HepG2 (cell line): ENCODE data around the gene LYZL6. TPM values are rescaled to one million over a fixed set of nuclear protein-coding genes. Genes with fewer than 3 reads are reported as not detected.

Experiments used
- BRD4 ChIP-seq: sonication (generic); formaldehyde crosslinking; IDR thresholded peaks from 2 replicates; pipeline ENCODE4 v1.4.0; 2020; ENCODE audit warnings: missing genetic modification reagents
- CBX2 ChIP-seq, 2 experiments: fragments of 200-600 bp in 1 of 2; sonication (generic); formaldehyde crosslinking in 1 of 2; IDR thresholded peaks; 2 replicates each; pipeline versions ENCODE4 v1.7.0 to v1.8.1; 2018 to 2022; ENCODE audit warnings: low read depth in 2 of 2, low read length in 1 of 2, mild to moderate bottlenecking in 1 of 2, missing genetic modification reagents in 1 of 2
- ERF ChIP-seq: IDR thresholded peaks from 2 replicates; pipeline ENCODE4 v1.6.1; 2018; ENCODE audit warnings: missing biosample characterization, missing genetic modification reagents
- FIP1L1 ChIP-seq: fragments of 200-400 bp; formaldehyde crosslinking; IDR thresholded peaks from 2 replicates; pipeline ENCODE4 v1.6.1; 2018; ENCODE audit warnings: low read depth, mild to moderate bottlenecking, low read length, moderate library complexity, borderline replicate concordance; ENCODE audit not compliant: insufficient read depth
- MIXL1 ChIP-seq: IDR thresholded peaks from 2 replicates; pipeline ENCODE4 v1.6.1; 2016
- PAXIP1 ChIP-seq: sonication (generic); formaldehyde crosslinking; conservative IDR thresholded peaks from 2 replicates; pipeline ENCODE4 v1.4.0; 2020; ENCODE audit warnings: mild to moderate bottlenecking, missing genetic modification reagents, moderate library complexity
- RAD21 ChIP-seq: fragments of 450-650 bp; formaldehyde crosslinking; IDR thresholded peaks from 2 replicates; pipeline ENCODE4 v1.5.0; 2020; ENCODE audit warnings: mild to moderate bottlenecking
- SNRNP70 ChIP-seq: fragments of 200-400 bp; formaldehyde crosslinking; IDR thresholded peaks from 2 replicates; pipeline ENCODE4 v1.6.1; 2017; ENCODE audit warnings: mild to moderate bottlenecking, low read depth, low read length, moderate library complexity
- SOX6 ChIP-seq, 2 experiments: fragments of 450-650 bp in 1 of 2; sonication (generic) in 1 of 2; formaldehyde crosslinking in 1 of 2; IDR thresholded peaks; 2 replicates each; pipeline versions ENCODE4 v1.4.0 to v1.6.1; 2017 to 2020; ENCODE audit warnings: antibody characterized with exemption in 1 of 2, mild to moderate bottlenecking in 1 of 2, missing genetic modification reagents in 1 of 2
- TBX2 ChIP-seq: sonication (generic); formaldehyde crosslinking; IDR thresholded peaks from 2 replicates; pipeline ENCODE4 v1.5.0; 2020; ENCODE audit warnings: missing genetic modification reagents, mild to moderate bottlenecking, borderline replicate concordance
- YEATS2 ChIP-seq: sonication (generic); formaldehyde crosslinking; IDR thresholded peaks from 2 replicates; pipeline ENCODE4 v1.4.0; 2020; ENCODE audit warnings: missing genetic modification reagents, borderline replicate concordance
- ZNF121 ChIP-seq: sonication (generic); formaldehyde crosslinking; IDR thresholded peaks from 2 replicates; pipeline ENCODE4 v1.5.0; 2020; ENCODE audit warnings: mild to moderate bottlenecking, missing genetic modification reagents
- ZNF256 ChIP-seq: sonication (generic); formaldehyde crosslinking; conservative IDR thresholded peaks from 2 replicates; pipeline ENCODE4 v1.4.0; 2020; ENCODE audit warnings: missing genetic modification reagents
- ZNF784 ChIP-seq: sonication (generic); formaldehyde crosslinking; IDR thresholded peaks from 2 replicates; pipeline ENCODE4 v1.5.1; 2020; ENCODE audit warnings: missing genetic modification reagents, mild to moderate bottlenecking, borderline replicate concordance
- ZSCAN29 ChIP-seq: sonication (generic); formaldehyde crosslinking; conservative IDR thresholded peaks from 2 replicates; pipeline ENCODE4 v1.4.0; 2020; ENCODE audit warnings: mild to moderate bottlenecking, missing genetic modification reagents
- ZSCAN9 ChIP-seq: IDR thresholded peaks from 2 replicates; pipeline ENCODE4 v1.6.1; 2016; ENCODE audit warnings: borderline replicate concordance
- polyA plus RNA-seq, 8 experiments: library from polyadenylated mRNA; depleted of rRNA in 3 of 8; stranded (reverse) in 7 of 8; unstranded in 1 of 8; fragments of >200 nt; fragmentation: Illumina TruSeq in 4 of 8; extraction: Trizol in 4 of 8; gene quantifications; 2 replicates each; pipeline versions ENCODE4 v1.2.1 to v1.2.3, GENCODE V29; 2011 to 2016; ENCODE audit warnings: low read depth in 4 of 8, missing spikeins in 1 of 8, mixed read lengths in 1 of 8; ENCODE audit not compliant: insufficient read depth in 1 of 8
- total RNA-seq, 5 experiments: library from RNA; depleted of rRNA; stranded (reverse); fragments of >200 nt; fragmentation: Illumina TruSeq; extraction: Trizol; gene quantifications; 2 replicates each; pipeline ENCODE4 v1.2.3, GENCODE V29; 2016; ENCODE audit warnings: low read depth in 1 of 5
- TF ChIP-seq, protein P1 (sequence below): IDR thresholded peaks from 2 replicates; pipeline ENCODE4 v1.6.1; 2018; ENCODE audit warnings: missing genetic modification reagents
- TF ChIP-seq, protein P2 (sequence below): sonication (generic); formaldehyde crosslinking; IDR thresholded peaks from 2 replicates; pipeline ENCODE4 v1.5.1; 2020; ENCODE audit warnings: missing genetic modification reagents, mild to moderate bottlenecking, borderline replicate concordance
- TF ChIP-seq, protein P3 (sequence below): sonication (generic); formaldehyde crosslinking; IDR thresholded peaks from 2 replicates; pipeline ENCODE4 v1.5.1; 2020; ENCODE audit warnings: mild to moderate bottlenecking, moderate library complexity, missing genetic modification reagents

Gene LYZL6
- total and polyA plus RNA-seq, 2 of the 13 experiments (the other 11 are each of a cell fraction or from before 2014, with no cell fraction given), result not detected

DNA sequence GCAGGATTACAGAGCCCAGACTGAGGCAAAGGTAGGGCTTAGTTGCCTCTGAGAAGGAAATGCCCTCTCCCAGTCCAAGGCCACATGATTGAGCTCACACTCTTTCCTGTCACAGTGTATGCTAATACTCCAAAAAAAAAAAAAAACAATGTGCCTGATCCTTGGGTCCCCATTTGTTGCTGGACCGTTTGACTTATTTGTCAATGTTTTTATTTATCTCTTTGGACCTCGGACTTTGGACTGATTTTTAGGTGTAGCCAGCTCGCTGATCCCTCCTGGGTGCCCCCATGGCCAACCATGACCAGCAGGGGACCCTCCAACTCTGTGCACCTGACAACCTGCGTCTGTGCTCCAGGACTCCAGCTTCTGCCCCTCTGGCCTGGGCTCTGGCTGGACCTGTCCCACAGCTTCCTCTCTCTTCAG lies 38.4 kb upstream of the LYZL6 start (continued):
- TF ChIP-seq TBX2 (CRISPR knock-in tag) (peak; percentile 37; the same call in 1 of the 2 replicates), BRD4 (CRISPR knock-in tag) (no peak), FIP1L1 (no peak), MIXL1 (CRISPR knock-in tag) (peak; percentile 78), PAXIP1 (peak; percentile 71), ZSCAN29 (CRISPR knock-in tag) (no peak), ZNF121 (CRISPR knock-in tag) (0 out of 2 replicates have a peak, but pooled peaks have one; percentile 20), ZNF256 (CRISPR knock-in tag) (no peak), ERF (peak; percentile 33; the same call in 1 of the 2 replicates), ZSCAN9 (0 out of 2 replicates have a peak, but pooled peaks have one; percentile 39), ZNF784 (CRISPR knock-in tag) (no peak), YEATS2 (peak; percentile 13; the same call in 1 of the 2 replicates), SNRNP70 (no peak), RAD21 (CRISPR knock-in tag) (peak; percentile 88), CBX2 (IDR thresholded peaks at IDR 0.05; ENCODE audit: low read depth, low read length) (no peak), CBX2 (CRISPR knock-in tag; IDR thresholded peaks at IDR 0.05; ENCODE audit: low read depth) (no peak), SOX6 (IDR thresholded peaks at IDR 0.05) (no peak), SOX6 (CRISPR knock-in tag; IDR thresholded peaks at IDR 0.05) (peak; percentile 90)
- TF ChIP-seq, protein P1, sequence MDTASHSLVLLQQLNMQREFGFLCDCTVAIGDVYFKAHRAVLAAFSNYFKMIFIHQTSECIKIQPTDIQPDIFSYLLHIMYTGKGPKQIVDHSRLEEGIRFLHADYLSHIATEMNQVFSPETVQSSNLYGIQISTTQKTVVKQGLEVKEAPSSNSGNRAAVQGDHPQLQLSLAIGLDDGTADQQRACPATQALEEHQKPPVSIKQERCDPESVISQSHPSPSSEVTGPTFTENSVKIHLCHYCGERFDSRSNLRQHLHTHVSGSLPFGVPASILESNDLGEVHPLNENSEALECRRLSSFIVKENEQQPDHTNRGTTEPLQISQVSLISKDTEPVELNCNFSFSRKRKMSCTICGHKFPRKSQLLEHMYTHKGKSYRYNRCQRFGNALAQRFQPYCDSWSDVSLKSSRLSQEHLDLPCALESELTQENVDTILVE (CRISPR knock-in tag), result peak; percentile 56; the same call in 1 of the 2 replicates
- TF ChIP-seq, protein P2, sequence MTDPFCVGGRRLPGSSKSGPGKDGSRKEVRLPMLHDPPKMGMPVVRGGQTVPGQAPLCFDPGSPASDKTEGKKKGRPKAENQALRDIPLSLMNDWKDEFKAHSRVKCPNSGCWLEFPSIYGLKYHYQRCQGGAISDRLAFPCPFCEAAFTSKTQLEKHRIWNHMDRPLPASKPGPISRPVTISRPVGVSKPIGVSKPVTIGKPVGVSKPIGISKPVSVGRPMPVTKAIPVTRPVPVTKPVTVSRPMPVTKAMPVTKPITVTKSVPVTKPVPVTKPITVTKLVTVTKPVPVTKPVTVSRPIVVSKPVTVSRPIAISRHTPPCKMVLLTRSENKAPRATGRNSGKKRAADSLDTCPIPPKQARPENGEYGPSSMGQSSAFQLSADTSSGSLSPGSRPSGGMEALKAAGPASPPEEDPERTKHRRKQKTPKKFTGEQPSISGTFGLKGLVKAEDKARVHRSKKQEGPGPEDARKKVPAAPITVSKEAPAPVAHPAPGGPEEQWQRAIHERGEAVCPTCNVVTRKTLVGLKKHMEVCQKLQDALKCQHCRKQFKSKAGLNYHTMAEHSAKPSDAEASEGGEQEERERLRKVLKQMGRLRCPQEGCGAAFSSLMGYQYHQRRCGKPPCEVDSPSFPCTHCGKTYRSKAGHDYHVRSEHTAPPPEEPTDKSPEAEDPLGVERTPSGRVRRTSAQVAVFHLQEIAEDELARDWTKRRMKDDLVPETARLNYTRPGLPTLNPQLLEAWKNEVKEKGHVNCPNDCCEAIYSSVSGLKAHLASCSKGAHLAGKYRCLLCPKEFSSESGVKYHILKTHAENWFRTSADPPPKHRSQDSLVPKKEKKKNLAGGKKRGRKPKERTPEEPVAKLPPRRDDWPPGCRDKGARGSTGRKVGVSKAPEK (CRISPR knock-in tag), result no peak
- TF ChIP-seq, protein P3, sequence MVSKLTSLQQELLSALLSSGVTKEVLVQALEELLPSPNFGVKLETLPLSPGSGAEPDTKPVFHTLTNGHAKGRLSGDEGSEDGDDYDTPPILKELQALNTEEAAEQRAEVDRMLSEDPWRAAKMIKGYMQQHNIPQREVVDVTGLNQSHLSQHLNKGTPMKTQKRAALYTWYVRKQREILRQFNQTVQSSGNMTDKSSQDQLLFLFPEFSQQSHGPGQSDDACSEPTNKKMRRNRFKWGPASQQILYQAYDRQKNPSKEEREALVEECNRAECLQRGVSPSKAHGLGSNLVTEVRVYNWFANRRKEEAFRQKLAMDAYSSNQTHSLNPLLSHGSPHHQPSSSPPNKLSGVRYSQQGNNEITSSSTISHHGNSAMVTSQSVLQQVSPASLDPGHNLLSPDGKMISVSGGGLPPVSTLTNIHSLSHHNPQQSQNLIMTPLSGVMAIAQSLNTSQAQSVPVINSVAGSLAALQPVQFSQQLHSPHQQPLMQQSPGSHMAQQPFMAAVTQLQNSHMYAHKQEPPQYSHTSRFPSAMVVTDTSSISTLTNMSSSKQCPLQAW (CRISPR knock-in tag), result no peak
